Measurements from ENCODE around the gene ADCY5.

The ADCY5 gene

GRCh38 chr3:123400169-123400568, 48.7 kb downstream of the ADCY5 start:
- TF ChIP-seq CTCF (IDR thresholded peaks at IDR 0.05) = no peak

DNA sequence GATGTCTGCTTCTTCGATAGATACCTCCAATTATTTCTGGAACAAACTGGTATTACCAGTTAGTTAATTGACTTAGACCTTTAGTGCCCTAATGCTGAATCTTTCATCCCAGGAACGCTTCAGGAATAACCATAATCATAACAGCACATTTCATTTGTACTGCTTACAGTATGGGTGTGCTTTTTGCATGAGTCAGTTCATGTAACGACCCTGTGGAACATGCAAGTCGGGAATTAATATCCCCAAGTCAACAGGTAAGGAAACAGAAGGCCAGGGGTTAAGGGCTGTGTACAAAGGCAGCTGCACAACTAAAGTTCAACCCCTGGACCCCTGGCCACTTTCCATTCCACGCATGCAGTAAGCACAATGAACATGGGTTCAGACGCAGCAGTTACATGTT, 49.2 kb downstream of the ADCY5 start:
- no peak for TF ChIP-seq CTCF (IDR thresholded peaks at IDR 0.05)

- TF ChIP-seq CTCF (IDR thresholded peaks at IDR 0.05) = no peak
Observed at GRCh38 chr3:123397921-123398785, 50.7 kb downstream of the ADCY5 start.

GRCh38 chr3:123397050-123397590, 51.8 kb downstream of the ADCY5 start:
- TF ChIP-seq CTCF (IDR thresholded peaks at IDR 0.05) = no peak

DNA sequence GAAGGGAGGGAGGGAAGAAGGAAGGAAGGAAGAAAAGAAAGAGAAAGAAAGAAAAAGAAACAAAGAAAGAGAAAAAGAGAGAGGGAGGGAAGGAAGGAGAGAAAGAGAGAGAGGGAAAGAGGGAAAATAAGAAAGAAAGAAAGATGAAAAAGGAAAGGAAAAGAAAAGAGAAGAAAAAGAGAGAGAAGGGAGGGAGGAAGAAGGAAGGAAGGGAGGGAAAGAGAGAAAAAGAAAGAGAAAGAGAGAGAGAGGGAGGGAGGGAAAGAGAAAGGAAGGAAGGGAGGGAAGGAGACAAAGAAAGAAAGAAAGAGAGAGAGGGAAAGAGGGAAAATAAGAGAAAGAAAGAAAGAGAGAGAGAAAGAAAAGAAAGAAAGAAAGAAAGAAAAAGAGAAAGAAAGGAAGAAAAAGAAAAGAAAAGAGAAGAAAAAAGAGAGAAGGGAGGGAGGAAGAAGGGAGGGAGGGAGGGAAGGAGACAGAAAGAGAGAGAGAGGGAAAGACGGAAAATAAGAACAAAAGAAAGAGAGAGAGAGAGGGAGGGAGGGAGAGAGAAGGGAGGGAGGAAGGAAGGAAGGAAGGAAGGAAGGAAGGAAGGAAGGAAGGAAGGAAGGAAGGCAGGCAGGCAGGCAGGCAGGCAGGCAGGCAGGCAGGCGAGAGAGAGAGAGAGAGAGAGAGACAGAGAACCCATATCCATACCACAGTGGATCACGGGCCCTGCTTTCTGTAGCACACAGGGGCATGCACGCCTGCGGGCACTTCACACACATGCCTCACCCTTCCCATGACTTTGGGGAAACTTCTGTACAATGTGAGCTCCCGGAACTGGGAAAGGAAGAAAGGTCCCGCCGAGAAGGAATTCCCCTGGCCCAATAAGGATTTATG, 52.5 kb downstream of the ADCY5 start:
- no peak for TF ChIP-seq CTCF (IDR thresholded peaks at IDR 0.05)

GRCh38 chr3:123395235-123395634, 53.7 kb downstream of the ADCY5 start:
- no peak for TF ChIP-seq CTCF (IDR thresholded peaks at IDR 0.05)

DNA sequence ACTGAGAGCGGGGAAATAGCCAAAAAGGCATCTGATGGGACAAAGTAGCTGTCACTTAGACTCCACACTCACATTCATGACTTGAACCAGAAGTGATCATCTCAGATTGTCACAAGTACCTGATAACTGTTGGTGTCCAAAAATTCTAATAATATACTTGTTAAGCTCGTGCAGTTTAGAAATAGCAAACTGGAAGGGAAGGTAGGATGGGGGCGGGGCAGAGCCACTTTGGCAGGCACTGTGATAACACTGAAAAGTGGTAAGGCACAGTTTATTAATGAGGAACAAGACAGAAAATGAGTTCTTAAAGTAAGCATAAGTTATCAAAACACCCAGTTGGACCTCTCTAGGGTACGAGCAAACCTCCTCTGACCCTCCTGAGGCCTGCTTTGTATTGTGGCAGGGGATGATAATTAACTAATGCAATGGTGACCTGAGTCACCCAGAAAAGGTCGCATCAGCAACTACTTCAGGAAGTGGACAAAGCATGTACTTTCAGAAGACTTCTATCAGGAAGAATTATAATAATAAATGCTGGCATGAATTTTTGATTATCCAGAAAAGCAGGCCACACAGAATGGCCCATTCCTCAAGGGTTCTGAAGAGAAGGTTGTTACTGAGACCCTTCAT, 54.4 kb downstream of the ADCY5 start:
- TF ChIP-seq CTCF (IDR thresholded peaks at IDR 0.05) = no peak
